ENCODE measurements around the gene DYNLT1.

The DYNLT1 gene

DNA sequence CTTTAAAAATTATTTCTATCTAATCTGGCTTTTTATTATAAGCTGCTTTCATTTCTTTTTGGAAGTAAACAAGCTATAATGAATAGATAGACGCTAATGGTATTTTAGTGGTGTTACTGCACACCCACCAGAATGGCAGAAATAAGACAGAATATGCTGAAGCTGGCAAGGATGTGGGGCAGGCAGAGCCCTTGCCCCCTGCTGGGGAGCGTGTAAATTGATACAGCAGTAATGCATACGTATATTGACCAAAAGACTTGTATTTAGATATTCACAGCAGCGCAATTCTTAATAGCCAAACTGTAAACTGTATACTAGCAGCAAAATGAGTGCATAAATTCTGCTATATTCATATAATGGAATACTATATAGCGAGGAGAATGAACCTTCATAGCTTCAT, 49.3 kb downstream of the DYNLT1 start:
- DNase-seq = no peak

DNA sequence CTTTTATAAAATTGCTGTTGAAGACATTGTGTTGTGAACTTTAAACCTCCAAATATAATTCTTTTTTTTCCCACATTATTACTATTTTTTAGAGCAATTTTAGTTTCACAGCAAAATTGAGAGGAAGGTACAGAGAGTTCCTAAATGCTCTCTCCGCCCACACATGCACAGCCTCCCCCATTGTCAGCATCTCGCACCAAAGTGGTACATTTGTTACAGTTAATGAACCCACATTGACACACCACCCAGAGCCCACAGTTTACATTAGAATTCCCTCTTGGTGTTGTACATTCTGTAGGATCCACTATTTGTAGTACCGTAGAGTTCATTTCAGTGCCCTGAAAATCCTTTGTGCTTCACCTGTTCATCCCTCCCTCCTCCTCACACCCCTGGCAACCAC, 50.9 kb downstream of the DYNLT1 start:
- DNase-seq = no peak

DNA sequence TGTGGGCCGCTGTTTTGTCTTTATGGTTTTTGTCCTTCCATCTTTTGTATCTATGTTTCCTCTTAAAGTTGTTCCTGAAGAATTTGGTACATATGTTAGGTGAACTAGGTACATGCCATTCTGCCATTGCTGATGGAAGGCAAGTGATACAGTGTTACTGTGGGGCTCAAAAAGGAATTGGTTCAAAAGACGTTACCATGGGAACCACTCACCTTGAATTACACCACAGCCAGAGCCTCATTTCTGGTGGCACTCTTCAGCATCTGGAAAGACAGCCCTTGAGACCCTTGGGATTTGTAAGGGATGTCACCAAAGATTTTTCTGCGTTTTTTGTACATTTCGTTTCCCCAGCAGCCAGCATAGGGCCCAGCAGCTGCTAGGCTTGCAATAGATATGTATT, 52.7 kb downstream of the DYNLT1 start:
- DNase-seq = no peak

DNA sequence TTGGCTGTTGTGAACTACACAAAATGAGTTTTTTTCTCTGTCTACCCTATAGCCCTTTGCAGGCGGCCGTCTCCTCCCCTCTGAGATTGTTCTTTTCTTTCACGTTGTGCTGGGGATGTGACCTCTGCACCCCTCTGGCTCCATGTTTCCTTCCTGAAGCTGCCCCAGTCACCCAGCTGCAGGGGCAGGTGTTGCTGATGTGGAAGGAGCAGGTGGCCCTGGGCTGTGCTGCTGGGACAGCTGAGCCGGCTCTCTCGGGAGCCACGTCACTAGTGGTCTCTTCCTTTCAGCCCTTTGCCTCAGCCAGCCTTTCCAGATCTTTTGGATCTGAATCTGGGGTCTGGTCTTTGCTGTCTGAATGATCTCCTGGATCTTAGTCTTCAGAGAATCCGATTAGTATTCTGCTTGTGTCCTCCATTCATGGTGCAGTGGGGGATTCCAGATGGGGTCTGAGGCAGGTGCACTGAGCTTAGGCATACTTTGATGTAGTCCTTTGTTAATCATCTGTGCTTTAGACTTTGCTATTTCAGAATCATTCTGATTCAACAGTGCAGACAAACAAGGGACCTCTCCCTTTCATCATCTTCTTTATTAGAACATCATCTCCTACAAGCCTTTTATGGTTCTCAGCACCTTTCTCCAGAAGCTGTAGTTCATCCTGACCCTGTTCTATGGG, 53.3 kb downstream of the DYNLT1 start:
- no peak for DNase-seq

DNA sequence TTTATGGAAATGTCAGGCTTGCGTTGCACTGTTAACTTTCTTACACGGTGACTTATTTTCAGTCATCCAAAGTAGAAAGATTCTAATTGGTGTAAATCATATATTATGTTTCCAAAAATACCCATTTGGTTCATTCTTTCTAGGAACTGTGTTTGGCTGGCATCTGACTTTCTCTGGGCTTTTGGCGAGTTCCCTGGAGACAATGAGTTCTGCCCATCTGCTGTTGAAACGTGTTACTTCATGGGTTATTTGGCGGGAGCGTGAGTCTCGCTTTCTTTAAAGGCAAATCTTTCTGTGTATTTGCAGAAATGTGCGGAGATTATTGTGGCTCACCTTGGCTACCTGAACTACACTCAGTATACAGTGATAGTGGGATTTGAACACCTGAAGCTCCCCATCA, 55.2 kb downstream of the DYNLT1 start:
- DNase-seq = no peak

GRCh38 chr6:158586652-158587051, 57.9 kb downstream of the DYNLT1 start:
- no peak for DNase-seq
